NCI-H446 (cell line): ENCODE data around the gene FSD2.
A peak's percentile ranks its signal among the peaks of the same experiment; 100 is the strongest.
"Not testable (repeated sequence)": the region's sequence is repeated elsewhere in the genome, so short reads cannot be mapped to it uniquely, and the experiment has no call there.

Source experiments
- DNase-seq, 2 experiments: peaks; one replicate each; lab custom pipeline; 2025; lab: John Stamatoyannopoulos, UW

Gene FSD2

GRCh38 chr15:82731527-82731926 lies 74.3 kb downstream of the FSD2 start:
- no peak for DNase-seq

DNA sequence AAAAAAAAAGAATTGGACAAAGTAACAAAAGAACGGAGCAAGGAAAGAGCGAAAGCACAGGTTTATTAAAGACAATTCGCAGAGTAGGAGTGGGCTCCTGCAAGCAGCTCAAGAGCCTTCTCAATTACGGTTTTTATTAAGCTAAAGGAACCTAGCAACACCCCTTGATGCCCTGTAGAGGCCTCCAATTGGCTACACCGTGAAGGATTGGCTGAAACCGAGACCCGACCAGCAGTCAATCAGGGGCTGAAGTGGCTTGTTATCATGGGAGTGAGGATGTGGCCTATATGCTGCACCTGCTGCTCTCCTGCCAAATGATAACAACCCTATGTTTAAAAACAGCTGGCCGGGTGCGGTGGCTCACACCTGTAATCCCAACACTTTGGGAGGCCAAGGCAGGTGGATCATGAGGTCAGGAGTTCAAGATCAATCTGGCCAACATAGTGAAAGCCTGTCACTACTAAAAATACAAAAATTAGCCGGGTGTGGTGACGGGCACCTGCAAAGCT lies 75.8 kb downstream of the FSD2 start:
- DNase-seq = no peak

DNA sequence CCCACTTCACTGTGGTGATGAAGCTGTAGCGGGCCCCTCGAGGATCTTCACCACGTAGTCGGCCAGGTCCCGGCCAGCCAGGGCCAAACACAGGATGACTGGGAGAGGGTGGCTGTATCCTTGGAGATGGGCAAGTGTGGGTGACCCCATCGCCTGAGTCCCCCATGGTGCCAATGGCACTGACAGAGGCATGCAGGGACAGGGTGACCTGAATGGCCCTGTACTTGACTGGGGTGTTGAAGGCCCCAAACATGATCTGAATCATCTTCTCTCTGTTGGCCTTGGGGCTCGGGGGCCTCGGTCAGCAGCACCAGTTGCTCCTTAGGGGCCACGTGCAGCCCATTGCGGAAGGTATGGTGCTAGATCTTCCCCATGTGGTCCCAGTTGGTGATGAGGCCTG lies 79.1 kb downstream of the FSD2 start:
- no peak for DNase-seq

DNA sequence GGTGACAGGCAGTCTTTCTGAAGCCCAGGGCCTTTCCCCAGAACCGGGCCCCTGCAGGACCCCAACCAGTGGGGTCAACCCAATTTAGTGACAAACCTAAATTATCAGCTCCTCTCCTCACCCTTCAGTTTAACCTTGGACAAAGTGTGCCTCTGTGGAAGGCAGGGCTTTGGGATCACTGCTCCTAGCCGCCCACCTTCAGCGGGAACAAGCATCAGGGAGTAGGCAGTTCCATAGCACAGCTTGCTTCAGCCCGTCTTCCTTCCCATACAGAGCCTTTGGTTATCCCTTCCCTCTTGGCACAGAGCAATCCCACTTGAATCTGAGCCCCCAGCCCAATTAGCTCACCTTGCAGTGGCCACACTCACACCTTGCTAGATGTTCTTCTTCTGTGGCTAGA lies 90.9 kb downstream of the FSD2 start:
- DNase-seq = no peak

DNA sequence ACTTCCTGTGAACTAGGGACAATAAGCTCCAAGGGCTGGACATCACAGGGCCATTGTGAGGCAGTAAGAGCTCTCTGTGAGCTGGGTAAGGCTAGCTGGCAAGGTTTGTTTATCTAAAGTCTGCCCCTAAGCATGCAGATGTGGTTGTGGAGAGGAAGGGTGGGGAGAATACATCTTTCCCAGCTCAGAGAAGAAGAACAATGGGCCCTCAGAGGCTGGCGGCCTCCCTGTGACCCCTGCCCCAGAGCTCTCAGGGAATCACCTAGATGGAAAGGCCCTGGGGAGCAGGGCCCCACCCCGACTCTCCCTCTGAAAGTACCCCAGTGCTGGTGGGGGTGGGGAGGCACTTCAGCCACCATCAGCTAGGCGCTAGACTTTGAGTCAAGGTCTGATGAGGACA lies 91.9 kb downstream of the FSD2 start:
- no peak for DNase-seq

DNA sequence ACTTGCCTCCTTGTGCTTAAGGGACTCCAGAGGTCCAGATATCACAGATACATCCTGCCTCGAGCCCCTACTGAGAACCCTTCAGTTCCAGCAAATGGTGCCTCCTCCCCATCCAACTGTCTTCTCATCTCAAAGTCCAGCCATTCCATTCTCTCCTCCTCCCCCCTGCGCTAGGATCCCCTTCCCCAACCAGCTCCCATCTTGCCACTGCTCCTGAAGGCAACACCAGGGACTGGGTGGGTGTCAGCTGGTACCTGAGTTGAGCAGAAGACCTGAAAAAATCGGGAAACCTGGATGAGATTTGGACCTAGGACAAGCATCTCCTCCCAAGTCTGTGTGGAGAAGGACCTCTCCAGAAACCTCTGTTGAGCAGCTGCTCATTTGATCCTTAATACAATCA lies 93.8 kb downstream of the FSD2 start:
- no peak for DNase-seq

- no peak for DNase-seq
Observed at GRCh38 chr15:82710926-82711490, 94.9 kb downstream of the FSD2 start.

DNA sequence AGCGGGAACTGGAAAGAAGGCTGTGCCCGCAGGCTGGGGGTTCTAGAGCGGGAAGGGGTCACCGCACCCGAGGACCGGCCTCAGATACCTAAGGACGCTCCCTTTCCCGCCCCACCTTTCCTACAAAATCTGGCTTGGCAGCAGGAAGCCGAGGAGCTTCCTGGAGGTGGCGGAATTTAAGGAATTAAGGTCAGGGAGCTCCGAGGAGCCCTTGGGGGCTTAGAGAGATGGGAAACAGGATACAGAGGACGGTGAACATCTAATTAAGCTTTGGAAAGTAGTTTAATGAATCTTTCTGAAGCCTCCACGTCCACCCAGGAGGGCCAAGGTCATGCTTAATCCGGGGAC lies 95.7 kb downstream of the FSD2 start:
- DNase-seq = no peak

DNA sequence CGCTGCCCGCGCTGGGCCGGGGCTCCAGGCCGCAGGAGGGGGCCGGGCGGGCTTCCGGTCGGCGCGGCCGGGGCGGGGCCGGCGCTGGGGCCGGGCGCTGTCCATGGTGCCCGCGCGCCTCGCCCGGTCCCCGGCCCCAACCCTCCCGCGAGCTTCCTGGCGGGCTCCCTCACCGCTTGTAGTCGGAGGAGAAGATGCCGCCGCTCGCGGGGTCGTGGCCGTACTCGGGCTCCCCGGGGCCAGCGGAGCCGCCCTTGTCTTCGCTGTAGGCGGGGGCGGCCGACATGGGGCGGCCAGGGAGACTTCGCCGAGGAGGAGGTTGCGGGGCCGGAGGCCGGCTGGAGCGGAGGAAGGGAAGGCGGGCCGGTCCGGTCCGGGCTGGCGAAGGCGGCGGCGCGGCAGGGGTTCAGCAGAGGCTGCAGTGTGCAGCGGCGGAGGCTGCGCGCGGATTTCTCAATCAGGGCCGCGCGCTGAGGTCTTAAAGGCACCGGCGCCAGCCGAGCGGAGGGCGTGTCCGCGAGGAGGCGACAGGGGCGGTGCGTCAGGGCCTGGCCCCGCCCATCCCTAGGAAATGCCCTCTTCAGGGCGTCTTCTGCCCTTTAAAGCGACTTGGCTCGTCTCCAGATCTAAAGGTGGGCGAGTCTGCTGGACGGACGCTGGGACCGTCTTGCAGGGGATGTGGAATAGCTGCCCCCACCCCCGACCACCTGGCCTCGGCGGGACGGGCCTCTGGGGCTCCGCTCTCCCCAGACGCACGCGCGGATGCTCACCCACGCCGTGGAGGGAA lies 96.3 kb downstream of the FSD2 start, which contains the start of gene AP3B2:
Gene AP3B2 (minus strand): TSS at position 455 of the 787 bp plus-strand sequence. CDS start 169 bp downstream, at position 286.
- peak; percentile 21 to 89 for DNase-seq

DNA sequence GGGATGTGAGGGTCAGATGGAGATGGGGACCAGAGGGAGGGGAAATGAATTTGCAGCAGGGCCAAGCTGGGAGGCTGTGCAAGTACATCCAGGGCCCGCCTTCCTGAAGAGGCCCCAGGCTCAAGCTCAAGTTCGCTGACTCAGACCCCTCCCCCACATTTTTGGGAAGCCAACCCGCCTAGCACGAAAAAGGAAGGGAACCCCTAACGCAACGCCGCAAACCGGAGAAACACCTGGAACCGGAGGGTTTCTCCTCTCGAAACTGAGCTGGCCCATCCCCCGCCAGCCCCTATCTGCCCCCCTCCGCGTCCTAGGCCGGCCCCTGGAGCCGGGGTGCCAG lies 96.8 kb downstream of the FSD2 start:
- DNase-seq = peak; percentile 1 to 27

GRCh38 chr15:82705856-82706255 lies 100.0 kb downstream of the FSD2 start:
- not testable (repeated sequence) for DNase-seq
